Activated CD4-positive, alpha-beta T cell treated with anti-CD3 and anti-CD28 coated beads for 1 hour (primary cell): Measurements from ENCODE around the gene TCF15.
"Not testable (repeated sequence)": the region's sequence is repeated elsewhere in the genome, so short reads cannot be mapped to it uniquely, and the experiment has no call there.

Experiments
- DNase-seq: peaks from one replicate; pipeline ENCODE4 v3.0.0-alpha.2; 2020

TCF15 gene

GRCh38 chr20:609371-609964 is 641 bp downstream of the TCF15 start:
- no peak for DNase-seq

- no peak for DNase-seq
Observed at GRCh38 chr20:608970-609369, 1.1 kb downstream of the TCF15 start.

GRCh38 chr20:607476-607875 is 2.6 kb downstream of the TCF15 start:
- no peak for DNase-seq

- DNase-seq: no peak
Observed at GRCh38 chr20:605237-605636, 4.9 kb downstream of the TCF15 start.

- no peak for DNase-seq
Observed at GRCh38 chr20:603116-603640, 6.9 kb downstream of the TCF15 start.

GRCh38 chr20:602111-602970 is 7.8 kb downstream of the TCF15 start:
- DNase-seq: no peak

- DNase-seq: no peak
Observed at GRCh38 chr20:600736-601135, 9.4 kb downstream of the TCF15 start.

- DNase-seq: no peak
Observed at GRCh38 chr20:600141-600540, 10.0 kb downstream of the TCF15 start.

- no peak for DNase-seq
Observed at GRCh38 chr20:598133-598850, 11.8 kb downstream of the TCF15 start.

GRCh38 chr20:597560-597959 is 12.5 kb downstream of the TCF15 start:
- DNase-seq: no peak

GRCh38 chr20:595330-596308 is 14.5 kb downstream of the TCF15 start:
- no peak for DNase-seq

GRCh38 chr20:592506-592905 is 17.6 kb downstream of the TCF15 start:
- no peak for DNase-seq

- DNase-seq: no peak
Observed at GRCh38 chr20:591941-592340, 18.2 kb downstream of the TCF15 start.

GRCh38 chr20:588932-589672 is 21.0 kb downstream of the TCF15 start:
- DNase-seq: no peak

- DNase-seq: no peak
Observed at GRCh38 chr20:588476-588875, 21.6 kb downstream of the TCF15 start.

- no peak for DNase-seq
Observed at GRCh38 chr20:584971-585301, 25.2 kb downstream of the TCF15 start.

GRCh38 chr20:584161-584970 is 25.7 kb downstream of the TCF15 start:
- DNase-seq: no peak

GRCh38 chr20:582204-582603 is 27.9 kb downstream of the TCF15 start:
- no peak for DNase-seq

- not testable (repeated sequence) for DNase-seq
Observed at GRCh38 chr20:578940-579690, 31.0 kb downstream of the TCF15 start.

GRCh38 chr20:577167-577791 is 32.8 kb downstream of the TCF15 start:
- no peak for DNase-seq
